DND-41 (cell line): ENCODE data around the gene TMEM33.

ENCODE experiments used
- EZH2 ChIP-seq: IDR thresholded peaks from 3 replicates; pipeline ENCODE4 v1.6.1; 2012; ENCODE audit warnings: borderline replicate concordance, low read depth, mild to moderate bottlenecking, moderate library complexity, low read length, inconsistent platforms; ENCODE audit not compliant: severe bottlenecking
- TF ChIP-seq, protein P1 (sequence below): IDR thresholded peaks from 2 replicates; pipeline ENCODE4 v1.5.1; 2012; ENCODE audit warnings: borderline replicate concordance, low read length, moderate library complexity, mild to moderate bottlenecking; ENCODE audit not compliant: poor library complexity, severe bottlenecking; ENCODE audit errors: extremely low read depth

DNA sequence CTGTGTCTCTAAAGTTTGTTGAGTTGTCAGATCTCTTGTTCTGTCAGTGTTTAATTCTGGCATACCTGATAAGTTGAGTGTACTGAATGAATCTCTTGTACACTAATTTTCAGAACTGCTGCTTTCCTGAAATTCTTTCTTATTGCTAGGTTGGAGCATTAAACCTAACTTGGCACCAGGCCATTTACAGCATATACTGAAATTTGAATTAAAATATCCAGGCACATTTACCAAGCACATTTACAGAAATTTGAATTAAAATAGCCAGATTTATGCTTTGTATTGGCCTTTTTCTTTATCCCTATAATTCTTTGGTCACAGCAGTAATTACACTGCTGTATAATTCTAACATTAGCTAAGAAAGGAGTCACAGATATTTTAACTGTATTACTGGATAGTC lies 8.9 kb downstream of the TMEM33 start:
- TF ChIP-seq, protein P1, sequence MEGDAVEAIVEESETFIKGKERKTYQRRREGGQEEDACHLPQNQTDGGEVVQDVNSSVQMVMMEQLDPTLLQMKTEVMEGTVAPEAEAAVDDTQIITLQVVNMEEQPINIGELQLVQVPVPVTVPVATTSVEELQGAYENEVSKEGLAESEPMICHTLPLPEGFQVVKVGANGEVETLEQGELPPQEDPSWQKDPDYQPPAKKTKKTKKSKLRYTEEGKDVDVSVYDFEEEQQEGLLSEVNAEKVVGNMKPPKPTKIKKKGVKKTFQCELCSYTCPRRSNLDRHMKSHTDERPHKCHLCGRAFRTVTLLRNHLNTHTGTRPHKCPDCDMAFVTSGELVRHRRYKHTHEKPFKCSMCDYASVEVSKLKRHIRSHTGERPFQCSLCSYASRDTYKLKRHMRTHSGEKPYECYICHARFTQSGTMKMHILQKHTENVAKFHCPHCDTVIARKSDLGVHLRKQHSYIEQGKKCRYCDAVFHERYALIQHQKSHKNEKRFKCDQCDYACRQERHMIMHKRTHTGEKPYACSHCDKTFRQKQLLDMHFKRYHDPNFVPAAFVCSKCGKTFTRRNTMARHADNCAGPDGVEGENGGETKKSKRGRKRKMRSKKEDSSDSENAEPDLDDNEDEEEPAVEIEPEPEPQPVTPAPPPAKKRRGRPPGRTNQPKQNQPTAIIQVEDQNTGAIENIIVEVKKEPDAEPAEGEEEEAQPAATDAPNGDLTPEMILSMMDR = no peak
- no peak for TF ChIP-seq EZH2
